ENCODE results near the gene MCM7. TPM values are rescaled to one million over a fixed set of nuclear protein-coding genes. Genes with fewer than 3 reads are reported as not detected.

The MCM7 gene
- total and polyA plus RNA-seq, 2 of the 13 experiments (the other 11 are each of a cell fraction or from before 2014, with no cell fraction given), result 84.5 to 214 TPM

DNA sequence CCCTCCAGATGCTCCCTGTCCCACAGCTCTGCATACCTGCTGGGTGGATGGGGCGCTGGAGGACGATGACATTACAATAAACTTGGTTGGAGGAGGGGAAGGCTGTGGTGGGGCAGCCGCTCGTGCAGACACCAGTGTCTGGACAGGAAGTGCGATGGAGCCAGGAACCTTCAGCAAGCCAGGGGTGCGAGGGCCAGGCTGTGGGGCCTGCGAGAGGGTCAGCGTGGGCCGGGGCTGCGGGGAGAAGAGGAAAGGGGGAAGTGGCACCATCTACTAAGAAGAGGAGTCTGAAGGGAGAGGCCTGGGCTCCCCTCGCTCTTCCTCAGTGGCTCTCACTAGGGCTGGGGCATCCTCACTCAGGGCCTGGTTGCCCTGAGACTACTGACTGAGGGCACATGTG lies 6.7 kb upstream of the MCM7 start:
- FAIRE-seq, result no peak
- intact Hi-C loops (cut with micrococcal nuclease; ENCODE audit: unreplicated experiment), result no loop called here
- Histone ChIP-seq H3K4me3 (replicated peaks in 1 of 3; ENCODE audit: insufficient read depth in 1 of 3, low read depth in 2 of 3, low read length in 3 of 3) (no peak overlapping the region), H3K4me2 (ENCODE audit: low read depth, low read length) (no peak overlapping the region), H3K36me3 (replicated peaks in 1 of 2; ENCODE audit: control insufficient read depth in 1 of 2, insufficient read depth in 2 of 2, low read length in 2 of 2) (peaks cover 10 to 30% of the 10 kb centered on the region in 2 experiments; a peak in 4 of 5 replicates), H3K9me3 (ENCODE audit: low read length) (no peaks in the 10 kb centered on the region), H4K20me1 (ENCODE audit: insufficient read depth, low read length) (no peaks in the 10 kb centered on the region), H3K27me3 (ENCODE audit: control insufficient read depth in 1 of 2, insufficient read depth in 2 of 2, low read length in 2 of 2) (no peaks in the 10 kb centered on the region), H3K79me2 (ENCODE audit: insufficient read depth, low read length) (no peaks in the 10 kb centered on the region), H3K27ac (ENCODE audit: extremely low read length, insufficient read depth, low read length) (no peak overlapping the region), H3K4me1 (ENCODE audit: insufficient read depth, low read length) (peaks cover 18% of the 10 kb centered on the region), H2AFZ (ENCODE audit: low read length) (no peak overlapping the region), H3K9ac (ENCODE audit: insufficient read depth, low read depth, low read length) (no peak overlapping the region)
- DNase-seq (ENCODE audit: low spot score), result no peak
- in situ Hi-C loops (cut with HindIII; ENCODE audit: extremely low pct_ligation_motif_present, low pct_unique_long_range_greater_than_20kb), result no loop called here
- ChIA-PET POLR2A (no interaction called here), CTCF (ENCODE audit: low intra/inter-chr PET ratio, low total read pairs) (no interaction called here)
- BruUV-seq (replicated peaks), result no TSS peak
- TF ChIP-seq HOXA5 (CRISPR knock-in tag; IDR thresholded peaks at IDR 0.05) (no peak), ZNF841 (CRISPR knock-in tag; IDR thresholded peaks at IDR 0.05; ENCODE audit: borderline replicate concordance) (no peak), ZBTB46 (CRISPR knock-in tag; IDR thresholded peaks at IDR 0.05; ENCODE audit: borderline replicate concordance) (no peak), ELF1 (CRISPR knock-in tag; IDR thresholded peaks at IDR 0.05) (no peak), AGO1 (IDR thresholded peaks at IDR 0.05; ENCODE audit: low read depth, low read length, poor library complexity, severe bottlenecking) (no peak), ZNF337 (CRISPR knock-in tag; IDR thresholded peaks at IDR 0.05; ENCODE audit: borderline replicate concordance, low read depth) (no peak), ZNF362 (CRISPR knock-in tag; IDR thresholded peaks at IDR 0.05; ENCODE audit: borderline replicate concordance) (no peak), MAZ (IDR thresholded peaks at IDR 0.05; ENCODE audit: borderline replicate concordance, low read depth, low read length) (no peak), MAZ (CRISPR knock-in tag; IDR thresholded peaks at IDR 0.05; ENCODE audit: low read depth) (no peak), BRCA1 (CRISPR knock-in tag; IDR thresholded peaks at IDR 0.05) (no peak), ZNF556 (CRISPR knock-in tag; IDR thresholded peaks at IDR 0.05; ENCODE audit: borderline replicate concordance) (no peak), ZNF775 (CRISPR knock-in tag; IDR thresholded peaks at IDR 0.05; ENCODE audit: borderline replicate concordance) (no peak)
- TF ChIP-seq, protein P1, sequence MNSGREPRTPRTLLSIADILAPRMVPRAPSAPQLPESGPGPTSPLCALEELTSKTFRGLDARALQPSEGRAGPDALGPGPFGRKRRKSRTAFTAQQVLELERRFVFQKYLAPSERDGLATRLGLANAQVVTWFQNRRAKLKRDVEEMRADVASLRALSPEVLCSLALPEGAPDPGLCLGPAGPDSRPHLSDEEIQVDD (CRISPR knock-in tag; IDR thresholded peaks at IDR 0.05; ENCODE audit: borderline replicate concordance), result no peak
- no peak for ATAC-seq
- 97% methylated on average over 11 of the region's 11 CpGs for WGBS (ENCODE audit: low lambda C conversion rate)

Measured in HepG2 (cell line).